GM19463 (cell line): ENCODE results near the gene MSI2.

ENCODE experiments used
- ATAC-seq: cut with Tn5 transposase; IDR thresholded peaks from one replicate; pipeline ENCODE4 v1.9.1; 2021; ENCODE audit warnings: mild to moderate bottlenecking, moderate library complexity; ENCODE audit not compliant: unreplicated experiment

MSI2 gene

DNA sequence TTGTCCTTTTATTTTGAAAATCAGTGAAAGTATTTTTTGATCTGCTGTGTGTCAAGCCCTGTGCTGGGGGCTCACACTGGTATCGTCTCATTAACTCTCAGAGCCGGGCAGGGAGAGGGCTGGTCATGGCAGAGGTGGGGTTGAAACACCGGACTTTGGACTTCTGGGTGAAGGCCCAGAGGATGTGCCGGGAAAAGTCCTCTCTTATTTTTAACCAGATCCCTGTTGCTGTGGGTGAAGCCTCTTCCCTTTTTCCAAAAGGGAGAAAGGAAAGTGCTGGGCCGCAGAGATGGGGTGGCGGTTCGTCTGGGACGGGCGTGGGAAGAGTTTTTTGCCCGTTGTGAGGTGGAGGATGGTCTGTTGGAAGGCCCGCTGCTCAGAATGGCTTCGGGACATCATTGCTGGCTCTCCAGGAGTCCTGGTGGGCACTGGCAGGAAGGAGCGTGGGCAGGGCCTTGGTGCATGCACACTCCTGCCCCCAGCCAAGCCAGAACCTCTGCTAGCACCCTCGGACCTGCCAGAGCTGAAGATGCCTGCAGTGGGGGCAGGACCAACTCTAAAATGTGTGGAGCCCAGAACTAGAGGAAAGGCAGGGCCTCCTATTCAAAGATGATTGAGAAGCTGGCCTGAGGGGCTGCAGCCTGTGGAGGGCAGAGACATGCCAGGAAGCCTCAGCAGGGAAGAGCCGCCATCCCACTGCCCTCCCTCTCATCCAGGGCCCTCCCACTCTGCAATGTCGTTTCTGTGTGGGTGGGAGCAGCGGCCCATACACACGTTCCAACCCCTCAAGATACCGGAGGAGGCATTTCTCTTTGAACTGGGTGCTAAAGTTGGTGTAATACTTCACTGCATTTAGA, 275.6 kb downstream of the MSI2 start:
- ATAC-seq = no peak

DNA sequence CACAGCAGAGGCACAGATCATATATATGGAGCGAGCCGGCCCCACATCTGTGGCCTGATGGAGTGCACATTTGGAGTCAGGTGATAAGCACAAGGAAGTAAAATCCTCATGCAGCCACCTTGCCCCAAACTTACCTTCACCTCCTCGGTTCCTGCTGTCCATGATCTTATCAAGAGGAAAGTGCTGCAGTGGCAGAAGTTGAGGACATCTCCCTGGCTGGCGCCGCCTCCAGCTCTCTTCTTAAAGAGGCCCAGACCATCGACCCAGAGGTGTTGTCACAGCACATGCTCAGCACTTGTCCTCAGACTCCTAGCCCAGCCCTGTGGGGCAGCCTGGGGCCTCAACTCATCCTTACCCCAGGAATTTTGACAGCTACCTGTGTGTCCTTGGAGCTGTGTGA, 276.2 kb downstream of the MSI2 start:
- ATAC-seq = no peak

DNA sequence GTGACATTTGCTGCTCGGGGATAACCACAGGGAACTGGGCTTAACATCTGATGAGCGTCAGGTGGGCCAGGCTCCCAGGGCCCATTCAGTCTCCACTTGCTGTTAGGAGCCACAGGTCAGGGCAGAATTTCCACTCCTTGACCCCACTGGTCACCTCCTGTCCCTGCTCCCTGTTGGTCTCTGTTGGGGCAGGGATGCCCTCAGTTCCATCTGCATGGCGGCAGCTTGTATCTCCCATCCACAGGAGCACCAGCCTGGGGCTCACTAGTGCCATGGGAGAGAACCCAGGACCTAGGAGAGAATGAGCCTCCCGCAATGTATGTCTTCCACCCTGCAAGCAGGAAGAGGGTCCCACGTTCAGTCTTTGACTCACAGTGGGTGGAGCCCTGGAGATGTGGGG, 276.6 kb downstream of the MSI2 start:
- no peak for ATAC-seq

DNA sequence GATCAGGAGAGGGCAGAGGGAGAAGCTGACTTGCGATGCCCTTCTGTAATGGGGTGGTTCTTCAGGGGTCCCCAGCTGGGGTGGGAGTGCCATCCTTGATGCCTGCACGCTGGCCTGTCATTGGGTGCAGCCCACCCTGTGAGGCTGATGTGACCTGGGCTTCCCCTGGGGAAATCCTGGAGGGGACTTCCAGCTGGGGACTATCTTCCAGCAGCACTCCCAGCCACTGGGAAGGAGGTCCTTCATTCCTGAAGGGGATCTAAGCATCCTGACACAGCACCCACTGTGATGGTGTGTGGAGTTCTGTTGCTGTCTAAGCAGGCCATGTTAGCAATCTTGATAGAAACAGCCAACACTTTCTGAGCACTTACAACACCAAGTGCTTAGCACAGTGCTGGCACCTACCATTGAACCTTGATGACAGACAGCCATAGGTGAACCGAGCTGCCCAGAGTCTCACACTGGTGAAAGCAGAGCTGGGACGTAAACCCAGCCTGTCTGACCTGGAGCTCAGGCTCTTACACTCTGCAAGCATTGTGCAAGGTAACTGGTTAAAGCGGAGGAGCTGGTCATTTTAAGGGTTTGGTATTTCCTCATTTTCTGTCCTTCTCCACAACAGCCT, 277.5 kb downstream of the MSI2 start:
- no peak for ATAC-seq

DNA sequence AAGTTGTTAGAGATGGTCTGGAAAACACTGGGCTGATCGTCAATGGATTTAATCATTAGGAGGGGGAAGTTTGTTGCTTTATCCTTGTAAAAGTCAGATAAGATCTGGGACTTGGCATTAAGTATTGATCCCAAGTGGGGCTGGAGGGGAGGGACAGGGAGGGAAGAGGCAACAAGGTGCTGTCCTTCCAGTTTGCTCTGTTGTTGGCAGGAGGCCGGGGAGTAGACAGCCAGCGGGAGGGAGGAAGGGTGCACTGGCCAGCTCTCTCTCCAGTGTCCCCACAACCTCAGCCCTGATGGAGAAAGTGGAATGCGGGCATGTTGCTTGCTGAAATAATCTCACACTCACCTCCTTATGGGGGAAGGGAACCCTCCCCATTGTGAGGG, 278.5 kb downstream of the MSI2 start:
- no peak for ATAC-seq

DNA sequence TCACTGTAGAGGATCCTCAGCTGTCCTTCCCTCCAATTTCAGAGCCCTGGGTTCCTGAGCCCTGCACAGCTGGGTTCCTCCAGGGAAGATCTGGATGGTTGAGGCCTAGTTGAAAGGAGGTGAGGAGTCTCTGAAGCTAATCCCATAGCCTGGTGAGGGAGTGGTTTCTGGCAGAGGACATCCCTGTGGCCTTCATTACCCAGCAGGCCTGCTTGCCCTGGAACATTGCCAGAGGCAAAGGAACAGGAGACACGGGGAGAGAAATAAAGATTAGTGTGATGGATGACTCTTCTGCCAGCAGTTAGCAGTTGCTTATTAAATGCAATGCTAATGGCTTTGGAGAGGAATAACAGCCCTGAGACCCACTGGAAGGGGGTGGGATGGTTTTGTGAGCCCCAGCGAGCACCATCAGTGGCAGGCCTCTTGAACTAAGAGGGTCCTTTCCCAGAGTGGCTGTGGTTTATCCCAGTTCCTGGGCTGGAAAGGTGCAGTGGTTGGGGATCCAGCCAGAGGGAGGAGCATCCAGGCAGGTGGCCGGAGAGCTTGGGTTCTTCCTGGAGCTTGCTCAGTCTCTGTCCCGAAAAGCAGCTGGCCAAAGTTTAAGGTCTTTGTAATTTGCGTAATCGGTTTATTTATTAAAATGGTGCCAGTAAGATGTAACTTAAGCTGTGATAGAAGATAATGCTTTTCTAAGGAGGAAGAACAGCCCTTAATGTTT, 279.1 kb downstream of the MSI2 start:
- no peak for ATAC-seq

DNA sequence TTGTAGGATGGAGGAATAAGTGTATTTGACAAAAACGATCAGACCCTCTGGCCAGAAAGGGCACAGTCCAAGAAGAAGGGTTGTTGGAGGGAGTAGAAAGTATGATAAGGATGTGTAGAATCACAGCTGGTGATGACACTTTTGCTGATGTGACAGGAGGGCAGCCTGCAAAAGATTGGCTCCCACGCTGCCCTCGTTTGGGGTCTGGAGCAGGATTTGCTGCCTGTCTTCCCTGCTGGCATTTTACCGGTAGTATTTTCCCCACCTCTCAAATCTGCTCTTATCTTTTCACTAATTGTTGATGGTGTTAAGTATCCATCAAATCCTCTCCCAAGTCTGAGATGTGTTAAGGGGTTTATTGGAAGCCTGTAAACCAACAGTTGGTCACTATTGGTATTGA, 280.0 kb downstream of the MSI2 start:
- ATAC-seq = no peak

DNA sequence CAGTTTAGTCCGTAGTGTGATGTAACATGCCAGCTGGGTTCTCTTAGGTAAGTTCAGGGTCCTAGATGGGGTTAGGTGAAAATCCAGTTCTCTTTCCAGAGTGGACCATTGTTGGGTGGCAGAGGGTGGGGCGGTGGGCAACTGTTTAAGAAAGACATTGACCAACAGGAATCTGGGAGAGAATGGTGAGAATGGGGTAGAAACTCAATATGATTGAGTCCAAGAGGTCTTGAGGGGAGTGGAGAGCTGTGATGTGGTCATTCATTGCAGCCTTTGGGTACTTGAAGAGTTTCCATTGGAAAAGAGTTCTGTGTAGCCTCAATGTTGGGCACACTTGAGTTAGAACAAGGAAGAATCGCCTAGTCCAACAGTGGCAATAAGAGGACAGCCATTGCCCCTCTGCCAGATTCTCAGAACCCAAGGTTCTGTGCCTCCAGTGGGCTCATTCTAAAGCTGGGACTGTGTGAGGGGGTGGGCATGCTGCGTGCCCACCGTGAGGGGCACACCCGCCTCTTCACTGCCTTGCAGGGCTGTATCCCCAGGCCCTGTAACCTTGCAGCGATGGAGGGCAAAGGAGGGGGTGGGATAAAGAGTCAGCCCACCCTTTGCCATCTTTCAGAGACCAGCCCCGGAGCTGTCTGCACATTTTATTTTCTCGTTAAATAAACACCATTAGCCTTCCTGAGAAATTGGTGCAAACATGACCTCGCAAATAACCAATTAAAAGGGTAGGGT, 280.6 kb downstream of the MSI2 start:
- ATAC-seq = no peak

DNA sequence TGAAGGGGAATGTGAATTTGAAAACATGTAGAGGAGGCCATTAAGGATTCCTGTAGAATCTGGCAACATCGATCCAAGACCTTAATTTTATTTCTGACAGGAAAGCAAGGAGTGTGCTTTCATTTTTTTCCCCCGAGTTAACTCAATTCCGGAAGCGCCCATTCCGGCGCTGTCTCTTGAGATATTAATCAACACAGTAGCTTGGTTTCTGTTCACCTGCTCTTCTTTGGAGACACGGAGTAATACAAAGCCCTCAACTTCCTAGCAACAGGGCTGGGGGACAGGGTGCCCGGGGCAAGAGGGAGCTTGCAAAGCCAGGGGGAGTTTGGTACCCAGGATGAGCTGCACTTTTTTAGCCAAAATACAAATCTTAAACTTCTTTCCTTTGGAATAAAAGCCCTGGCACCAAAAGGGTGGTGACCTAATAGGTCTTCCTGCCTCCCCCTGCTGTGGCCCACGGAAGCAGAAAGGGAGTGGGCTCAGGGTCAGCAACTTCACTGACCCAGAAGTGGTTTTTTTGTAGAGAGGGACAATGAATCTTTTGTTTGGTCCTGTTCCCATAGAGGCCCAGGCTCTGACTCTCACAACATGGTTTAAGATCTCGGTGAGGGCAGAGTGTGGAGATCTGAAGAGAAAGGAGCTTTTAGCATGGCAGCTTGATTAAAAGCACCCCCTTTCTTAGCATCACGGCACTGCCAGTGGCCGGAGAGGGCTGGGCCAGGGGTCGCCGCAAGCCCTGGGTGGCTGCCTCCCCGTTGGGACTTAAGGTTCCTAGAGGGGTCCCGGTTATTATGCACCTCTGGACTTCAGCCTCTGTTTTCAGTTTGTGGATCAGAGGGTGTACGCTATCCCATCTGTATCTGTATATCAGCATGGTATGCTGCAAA, 281.4 kb downstream of the MSI2 start:
- ATAC-seq = no peak

DNA sequence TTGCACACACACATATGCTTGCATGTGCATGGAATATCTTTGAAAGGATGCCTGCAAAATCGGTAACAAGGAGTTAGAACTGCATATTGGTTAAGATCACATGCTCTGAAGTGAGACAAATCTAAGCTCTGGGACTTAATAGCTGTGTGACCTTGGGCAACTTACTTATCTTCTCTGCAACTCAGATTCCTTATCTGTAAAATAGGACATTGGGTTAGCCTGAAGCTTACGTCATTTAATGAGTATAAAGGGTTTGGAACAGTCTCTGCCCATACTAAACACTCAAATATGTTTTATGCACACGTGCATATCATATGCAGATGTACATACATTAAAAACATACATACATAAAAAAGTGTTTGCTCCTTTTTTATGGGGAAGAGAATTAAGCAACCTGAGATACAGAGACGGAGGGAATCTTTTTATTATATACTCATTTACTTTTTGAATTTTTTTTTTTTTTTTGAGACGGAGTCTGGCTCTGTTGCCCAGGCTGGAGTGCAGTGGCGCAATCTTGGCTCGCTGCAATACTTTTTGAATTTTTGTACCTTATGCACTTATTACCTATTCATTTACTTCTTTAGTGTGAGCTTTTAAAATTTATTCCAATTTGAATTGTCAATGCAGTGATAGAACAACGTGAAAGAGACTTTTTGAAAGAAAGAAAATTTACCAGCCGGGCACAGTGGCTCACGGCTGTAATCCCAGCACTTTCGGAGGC, 282.6 kb downstream of the MSI2 start:
- no peak for ATAC-seq

DNA sequence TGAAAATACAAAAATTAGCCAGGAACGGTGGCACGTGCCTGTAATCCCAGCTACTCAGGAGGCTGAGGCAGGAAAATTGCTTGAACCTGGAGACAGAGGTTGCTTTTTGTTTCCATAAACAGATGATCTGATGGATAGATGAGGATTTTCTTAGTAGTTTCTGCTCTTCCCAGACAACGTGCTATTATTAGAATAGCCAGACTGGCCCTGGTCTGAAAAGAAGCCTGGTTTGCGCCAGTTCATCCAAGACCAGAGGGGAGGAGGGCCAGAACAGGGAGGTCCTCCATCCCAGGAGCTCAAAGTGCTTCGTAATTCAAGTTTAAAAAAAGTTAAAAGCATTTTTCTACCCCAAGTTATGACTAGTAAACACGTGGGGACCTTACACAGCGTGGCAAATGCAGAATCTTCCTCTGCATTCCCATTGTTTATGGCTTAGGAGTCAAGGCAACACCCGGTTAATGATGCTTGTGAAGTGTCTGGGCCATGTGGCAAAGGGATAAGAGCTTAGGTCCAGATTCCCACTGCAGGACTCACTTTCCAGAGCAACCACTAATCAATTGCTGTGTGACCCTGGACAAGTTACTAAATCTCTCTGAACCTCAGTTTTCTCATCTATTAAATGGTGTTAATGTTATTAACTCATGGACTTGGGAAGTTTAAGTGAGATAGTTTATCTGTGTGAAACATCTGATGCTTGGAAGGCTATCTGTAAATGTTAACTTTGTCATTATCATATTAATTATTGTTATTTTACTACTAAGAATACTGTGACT, 283.4 kb downstream of the MSI2 start:
- ATAC-seq = no peak

DNA sequence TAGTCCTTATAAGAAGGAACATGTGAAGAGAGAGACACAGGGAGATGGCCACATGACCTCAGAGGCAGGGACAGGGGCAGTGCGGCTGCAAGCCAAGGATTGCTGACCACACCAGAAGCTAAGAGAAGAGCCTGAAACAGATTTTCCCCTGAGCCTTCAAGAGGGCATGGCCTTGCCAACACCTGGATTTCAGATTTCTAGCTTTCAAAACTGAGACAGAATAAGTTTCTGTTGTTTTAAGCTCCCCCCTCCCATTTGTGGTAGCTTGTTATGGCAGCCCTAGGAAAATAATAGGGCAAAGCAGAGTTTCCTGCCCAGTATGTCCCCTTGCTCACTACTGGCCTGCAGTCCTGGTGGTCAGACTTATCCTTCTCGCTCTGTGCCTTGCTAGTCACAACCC, 284.3 kb downstream of the MSI2 start:
- no peak for ATAC-seq

DNA sequence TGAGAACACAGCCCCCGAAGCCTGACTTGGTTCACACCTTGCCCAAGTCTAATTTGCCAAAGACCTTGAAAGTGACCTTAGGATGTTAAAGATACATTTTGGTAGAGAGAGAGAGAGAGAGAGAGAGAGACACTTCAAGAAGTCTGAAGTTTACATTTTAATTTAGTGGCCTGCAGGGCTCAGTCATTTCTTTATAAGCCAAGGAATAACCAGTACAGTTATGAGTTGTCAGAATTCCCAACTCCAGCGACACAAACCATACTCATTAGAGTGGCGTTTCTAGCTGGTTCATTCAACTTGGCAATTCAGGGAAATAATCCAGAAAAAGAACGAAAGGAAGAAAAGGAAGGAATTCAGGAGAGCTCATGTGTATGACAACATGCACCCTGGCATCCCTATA, 284.7 kb downstream of the MSI2 start:
- ATAC-seq = no peak

DNA sequence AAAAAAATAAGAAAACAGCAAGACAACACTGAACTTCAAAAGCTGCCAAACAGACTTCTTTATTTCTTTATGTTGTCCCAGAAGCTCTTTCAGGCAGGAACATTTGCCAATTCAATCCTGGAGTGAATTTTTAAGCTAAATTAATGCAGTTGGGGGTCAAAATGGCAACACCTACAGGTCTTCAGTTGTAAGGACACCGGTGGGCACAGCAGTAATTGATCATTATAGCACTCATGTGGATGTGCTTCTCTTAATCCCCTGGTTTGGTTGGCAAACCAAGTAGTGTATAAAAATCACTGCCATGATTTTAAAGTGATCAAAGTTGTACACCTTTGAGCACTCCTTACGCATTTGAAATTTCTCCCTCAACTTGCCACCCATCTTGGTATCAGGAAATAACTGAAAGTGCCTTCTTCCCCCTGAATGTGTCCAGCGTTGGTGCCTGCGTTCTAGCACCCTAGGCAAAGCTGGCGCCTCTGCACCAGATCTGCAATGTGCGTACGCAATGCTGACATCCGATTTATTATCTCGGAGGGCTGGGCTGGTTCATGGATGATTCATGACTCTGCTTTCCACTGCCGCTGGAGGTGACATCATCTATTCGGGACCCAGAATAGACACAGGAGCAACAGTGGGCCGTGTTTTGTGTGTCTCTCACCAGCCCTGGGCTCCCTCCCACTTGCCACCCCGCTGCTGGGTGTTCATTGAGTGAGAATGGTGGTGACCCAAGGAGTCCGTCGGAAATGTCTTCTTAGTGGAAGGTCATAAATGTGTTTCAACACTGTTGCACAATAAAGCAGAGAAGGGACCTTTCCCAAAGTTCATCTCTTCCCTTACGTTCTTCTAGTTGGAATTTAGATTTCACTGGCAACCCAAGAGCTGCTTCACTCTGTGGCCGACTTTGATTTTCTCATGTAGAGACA, 285.4 kb downstream of the MSI2 start:
- no peak for ATAC-seq

DNA sequence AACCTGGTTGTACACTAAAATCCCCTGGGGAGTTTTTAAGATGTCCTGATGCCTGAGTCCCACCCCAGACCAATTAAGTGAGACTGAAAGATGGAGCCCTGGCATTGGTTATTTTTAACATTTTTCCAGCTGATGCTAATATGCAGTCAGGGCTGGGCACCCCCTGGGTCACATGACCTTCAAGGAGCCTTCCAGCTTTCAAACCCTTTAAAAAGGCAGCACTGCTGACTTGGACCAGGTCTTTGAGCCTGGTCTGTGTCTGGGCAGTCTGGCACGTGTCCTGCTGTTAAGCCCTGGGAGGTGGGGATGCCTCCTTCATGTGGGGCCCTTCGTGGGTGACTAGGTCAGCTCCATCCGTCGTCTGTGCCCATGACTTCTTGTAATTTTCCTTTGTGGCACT, 286.2 kb downstream of the MSI2 start:
- no peak for ATAC-seq

DNA sequence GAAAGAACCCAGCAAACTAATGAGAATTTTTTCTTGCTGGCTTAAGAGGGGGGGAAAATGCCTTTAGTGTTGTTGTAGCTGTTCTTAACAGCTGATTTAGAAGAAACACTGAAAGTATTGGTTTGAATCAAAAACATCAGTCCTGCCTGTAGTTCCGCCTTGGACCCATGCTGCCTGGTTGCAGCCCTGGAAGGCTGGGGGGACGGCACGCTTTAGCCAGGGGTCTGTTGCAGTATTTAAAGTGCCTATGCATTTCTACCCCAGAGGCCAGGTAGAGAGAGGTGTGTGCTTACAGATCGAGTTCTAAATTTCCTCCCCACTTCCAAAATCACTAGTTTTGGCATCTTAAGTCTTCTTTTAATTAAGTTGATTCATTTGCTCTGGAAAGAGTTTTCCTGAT, 286.9 kb downstream of the MSI2 start:
- no peak for ATAC-seq

DNA sequence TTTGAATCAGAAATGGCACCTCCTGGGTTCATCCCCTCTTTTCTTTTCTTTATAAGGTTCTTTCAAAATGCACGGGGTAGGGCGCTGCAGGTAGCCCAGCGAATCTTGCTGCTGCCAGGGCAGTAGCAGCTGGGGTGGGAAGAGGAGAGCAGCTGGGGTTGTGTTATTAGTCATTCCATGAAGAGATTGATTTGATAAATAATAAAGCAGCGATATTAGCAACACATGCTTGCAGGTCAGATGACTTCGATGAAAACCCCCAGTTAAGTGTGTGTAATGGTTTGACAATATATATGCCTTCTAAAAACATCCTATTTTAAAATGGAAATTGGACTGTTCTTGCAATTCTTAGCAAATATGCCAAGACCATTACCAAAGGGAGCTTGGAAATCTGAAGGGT, 288.1 kb downstream of the MSI2 start:
- no peak for ATAC-seq
